ENCODE data around the gene DMRT1.
A peak's percentile ranks its signal among the peaks of the same experiment; 100 is the strongest.

Gene DMRT1

DNA sequence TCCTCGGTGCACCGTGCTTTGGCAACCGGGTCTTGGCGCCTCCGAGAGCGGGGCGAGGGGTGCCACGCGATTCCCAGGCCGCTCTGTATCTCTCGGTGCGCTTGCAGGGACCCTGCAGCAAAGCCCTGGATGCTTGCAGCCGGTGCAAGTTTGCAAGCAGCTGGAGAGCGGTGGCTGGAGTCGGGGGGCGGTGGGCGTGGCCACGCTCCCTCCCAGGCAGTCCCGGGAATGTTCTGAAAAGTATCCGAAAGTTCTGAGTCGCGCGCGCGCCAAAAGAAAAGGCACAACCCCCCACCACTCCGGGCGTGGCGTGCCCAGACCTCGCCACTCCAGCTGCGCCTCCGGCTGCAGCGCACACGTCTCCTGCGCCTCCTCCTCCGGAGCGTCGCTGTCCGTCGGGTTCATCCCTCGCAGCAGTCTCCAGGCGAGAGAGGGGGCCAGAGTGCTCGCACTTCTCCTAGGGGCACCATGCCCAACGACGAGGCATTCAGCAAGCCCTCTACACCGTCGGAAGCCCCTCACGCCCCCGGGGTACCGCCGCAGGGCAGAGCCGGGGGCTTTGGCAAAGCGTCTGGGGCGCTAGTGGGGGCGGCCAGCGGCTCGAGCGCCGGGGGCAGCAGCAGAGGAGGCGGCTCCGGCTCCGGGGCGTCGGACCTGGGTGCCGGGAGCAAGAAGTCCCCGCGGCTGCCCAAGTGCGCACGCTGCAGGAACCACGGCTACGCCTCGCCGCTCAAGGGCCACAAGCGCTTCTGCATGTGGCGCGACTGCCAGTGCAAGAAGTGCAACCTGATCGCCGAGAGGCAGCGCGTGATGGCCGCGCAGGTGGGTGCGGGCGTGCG, at the start of gene DMRT1:
TSS of gene DMRT1 (plus strand) at position 327 of the 839 bp plus-strand sequence. CDS start at position 469, 142 bp downstream.
- peak; percentile 23 for DNase-seq

DNA sequence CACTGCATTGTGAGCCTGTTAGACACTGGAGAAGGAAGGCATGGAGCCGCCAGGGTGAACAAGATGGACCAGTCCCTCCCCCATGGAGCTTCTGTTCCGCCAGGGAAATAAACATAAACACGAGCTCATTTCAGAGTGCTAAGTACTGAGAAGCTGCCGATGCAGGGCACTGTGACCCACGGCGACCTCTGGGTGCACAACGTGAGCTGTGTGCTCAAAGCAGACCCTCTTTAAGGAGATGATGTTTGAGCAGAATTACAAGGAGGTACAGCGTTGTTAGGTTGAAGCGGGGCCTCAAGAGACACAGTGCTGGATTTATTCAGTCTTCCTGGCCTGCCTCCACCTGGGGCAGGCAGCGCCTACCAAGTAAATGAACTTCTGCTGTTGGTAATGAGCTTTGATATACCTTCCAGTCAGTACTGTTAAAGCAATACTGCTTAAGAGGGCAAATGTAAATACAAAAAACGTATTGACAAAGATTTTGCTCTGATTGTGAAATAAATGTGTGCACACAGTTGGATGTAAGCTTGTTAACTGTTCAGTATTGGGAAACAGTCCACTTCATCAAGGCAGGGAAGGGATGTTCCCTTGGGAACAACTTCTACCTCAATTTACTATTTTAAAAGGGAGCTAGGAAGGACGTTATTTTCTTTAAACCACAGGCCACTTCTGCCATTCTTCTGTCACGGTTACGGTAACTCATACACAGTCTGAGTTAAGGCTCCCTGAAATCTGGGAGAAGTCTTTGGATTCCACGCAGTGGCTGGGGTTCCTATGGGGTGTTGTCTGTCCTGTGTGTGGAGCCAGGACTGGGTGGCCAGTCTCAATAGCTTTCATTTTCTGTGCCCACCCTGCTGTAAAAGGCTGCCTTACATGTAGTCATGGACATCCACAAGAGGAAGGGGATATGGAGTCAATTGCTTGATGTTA, 48.9 kb upstream of the DMRT1 start:
- no peak for DNase-seq

- DNase-seq: no peak
These were observed 47.1 kb upstream of the DMRT1 start for GRCh38 chr9:794386-794785.

- DNase-seq: no peak
These were observed 45.6 kb upstream of the DMRT1 start for GRCh38 chr9:795869-796268.

GRCh38 chr9:800591-801150, 40.8 kb upstream of the DMRT1 start:
- DNase-seq: no peak

DNA sequence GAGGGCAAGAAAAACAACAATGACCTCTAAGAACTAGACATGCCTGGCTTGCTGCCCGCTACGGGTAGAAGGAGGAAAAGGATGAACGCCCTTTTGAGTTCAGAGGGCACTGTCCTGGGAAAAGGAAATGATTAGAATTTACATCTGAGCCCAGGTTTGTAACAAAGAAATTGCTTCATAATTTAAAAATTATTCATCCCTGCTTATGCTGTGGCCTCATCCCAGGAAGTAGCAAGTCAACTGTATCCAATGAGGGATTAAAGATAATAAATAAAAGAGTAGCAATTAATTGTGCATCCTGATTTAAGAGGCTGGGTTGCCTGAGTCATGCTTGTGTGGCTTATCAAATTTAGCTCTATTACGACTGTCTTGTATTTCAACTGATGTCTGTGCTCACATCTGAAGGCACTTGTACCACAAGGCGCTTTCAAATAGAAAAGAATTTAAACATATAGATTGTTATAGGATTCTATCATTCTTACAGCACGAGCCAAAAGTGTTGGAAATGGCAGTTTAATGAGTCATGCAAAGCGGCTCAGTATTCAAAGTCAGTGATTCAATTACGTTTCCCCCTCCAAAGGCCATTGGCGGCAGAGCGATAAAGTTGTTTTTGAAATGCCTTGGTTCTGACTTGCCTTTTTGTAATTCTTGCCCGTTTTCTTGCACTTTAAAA, 40.0 kb upstream of the DMRT1 start:
- DNase-seq: no peak

GRCh38 chr9:804026-804425, 37.5 kb upstream of the DMRT1 start:
- no peak for DNase-seq

GRCh38 chr9:805151-805550, 36.3 kb upstream of the DMRT1 start:
- DNase-seq: no peak

DNA sequence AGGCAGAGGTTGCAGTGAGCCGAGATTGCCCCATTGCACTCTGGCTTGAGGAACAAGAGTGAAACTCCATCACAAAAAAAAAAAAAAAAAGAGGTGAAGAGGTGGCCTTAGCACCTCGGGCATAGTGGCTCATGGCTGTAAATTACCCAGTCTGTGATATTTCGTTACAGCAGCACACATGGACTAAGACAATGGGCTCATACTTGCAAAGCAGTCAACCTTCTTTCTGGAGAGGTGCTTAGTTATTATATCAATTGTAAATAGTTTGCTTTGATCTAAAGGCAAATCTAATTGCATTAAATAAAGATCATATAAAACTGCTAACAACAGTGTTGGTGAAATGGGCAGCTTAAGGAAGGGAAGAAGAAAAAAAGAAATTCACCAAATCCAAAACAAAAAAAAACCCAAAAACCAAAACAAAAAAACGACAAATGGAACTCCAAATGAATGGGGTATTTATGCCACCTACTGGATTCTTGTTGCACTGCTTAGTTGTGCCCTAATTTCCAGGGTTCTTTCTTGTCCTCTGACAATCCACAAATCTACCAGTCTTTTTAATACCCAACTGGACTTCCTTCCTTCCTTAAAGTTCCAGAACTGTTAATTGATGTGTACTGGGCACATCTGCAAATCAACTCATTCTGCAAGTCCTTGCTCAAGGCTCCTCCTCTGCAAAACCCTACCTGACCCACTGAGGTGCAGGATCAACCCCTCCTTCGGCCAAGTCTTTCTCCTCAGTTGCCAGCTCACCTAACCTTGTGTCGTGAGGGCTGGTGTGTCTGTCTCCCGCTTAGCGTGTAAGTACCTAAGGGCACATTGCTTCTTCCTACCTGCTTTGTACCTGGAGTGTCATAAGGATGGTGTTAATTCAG, 35.0 kb upstream of the DMRT1 start:
- DNase-seq: peak; percentile 69

- no peak for DNase-seq
These were observed 30.4 kb upstream of the DMRT1 start for GRCh38 chr9:811106-811531.

- no peak for DNase-seq
These were observed 22.5 kb upstream of the DMRT1 start for GRCh38 chr9:818958-819357.

- DNase-seq: no peak
These were observed 14.8 kb upstream of the DMRT1 start for GRCh38 chr9:826500-827280.

- DNase-seq: no peak
These were observed 1.2 kb upstream of the DMRT1 start for GRCh38 chr9:840343-840742.

DNA sequence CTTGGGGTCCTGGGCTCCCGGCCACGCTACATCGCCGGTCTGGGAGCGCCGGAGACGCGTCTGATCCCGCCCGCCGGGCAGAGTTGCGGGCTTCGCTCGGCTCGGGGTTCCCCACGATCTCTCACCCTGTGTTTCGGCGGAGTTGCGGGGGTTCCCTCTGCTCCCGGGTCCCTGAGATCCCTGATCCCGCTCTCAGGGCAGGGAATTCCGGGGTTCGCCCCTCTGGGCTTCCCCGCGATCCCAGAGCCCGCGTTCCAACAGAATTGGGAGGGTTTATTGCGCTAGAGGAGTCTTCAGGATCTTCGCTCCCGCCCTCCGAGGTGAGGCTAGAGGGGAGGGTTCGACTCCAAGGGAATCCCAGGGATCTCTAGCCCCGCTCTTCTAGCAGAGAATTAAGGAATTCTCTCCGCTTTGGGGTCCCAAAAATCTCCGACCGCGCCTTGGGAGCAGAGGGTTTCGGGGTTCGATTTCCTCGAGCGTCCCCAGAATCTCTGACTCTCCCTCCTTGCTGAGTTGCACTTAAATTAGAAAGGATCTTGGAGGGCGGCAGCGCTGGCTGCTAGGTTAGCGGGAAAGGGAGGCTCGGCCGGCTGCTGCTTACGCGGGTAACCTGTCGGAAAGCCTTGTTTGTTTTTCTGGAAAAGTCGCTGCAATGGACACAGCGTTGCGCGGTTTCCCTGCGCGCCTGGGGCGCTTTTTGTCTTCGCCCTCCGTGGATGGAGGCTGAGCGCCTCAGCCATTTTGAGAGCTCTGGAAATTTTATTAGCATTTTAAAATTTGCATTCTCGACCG, 1.3 kb downstream of the DMRT1 start:
- DNase-seq: no peak

- DNase-seq: no peak
These were observed 1.9 kb downstream of the DMRT1 start for GRCh38 chr9:843427-843785.

DNA sequence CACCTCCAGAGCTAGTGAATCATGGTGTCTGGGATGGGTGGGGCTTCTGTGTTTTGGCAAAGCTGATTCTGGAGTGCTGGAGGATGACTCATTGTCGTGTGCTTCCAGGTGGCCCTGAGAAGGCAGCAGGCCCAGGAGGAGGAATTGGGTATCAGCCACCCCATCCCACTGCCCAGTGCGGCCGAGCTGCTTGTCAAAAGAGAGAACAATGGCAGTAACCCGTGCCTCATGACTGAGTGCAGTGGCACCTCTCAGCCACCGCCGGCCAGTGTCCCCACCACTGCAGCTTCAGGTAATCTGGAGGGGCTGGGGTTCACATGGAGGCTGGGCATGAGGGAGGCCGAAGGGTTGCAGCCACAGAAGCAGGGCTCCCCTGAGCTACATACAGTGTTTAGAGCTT, 5.4 kb downstream of the DMRT1 start:
- DNase-seq: no peak

DNA sequence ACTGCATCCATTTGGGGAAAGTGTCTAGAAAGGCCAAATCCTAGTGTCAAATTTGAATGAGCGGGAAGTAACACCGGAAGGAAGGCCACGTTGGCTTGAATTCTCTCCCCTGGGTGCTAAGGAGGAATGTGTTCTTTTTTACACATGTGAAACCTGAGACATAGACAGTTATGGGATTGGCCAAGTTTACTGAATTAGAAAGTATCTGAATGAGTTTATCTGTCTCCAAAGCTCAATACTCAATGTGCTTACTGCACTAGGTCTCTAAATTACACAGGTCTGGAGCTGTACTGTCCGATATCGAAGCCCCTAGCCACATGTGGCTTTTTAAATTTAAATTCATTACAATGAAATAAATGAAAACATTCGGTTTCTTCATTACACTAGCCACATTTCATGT, 6.0 kb downstream of the DMRT1 start:
- no peak for DNase-seq

- DNase-seq: no peak
These were observed 7.9 kb downstream of the DMRT1 start for GRCh38 chr9:849431-849830.

DNA sequence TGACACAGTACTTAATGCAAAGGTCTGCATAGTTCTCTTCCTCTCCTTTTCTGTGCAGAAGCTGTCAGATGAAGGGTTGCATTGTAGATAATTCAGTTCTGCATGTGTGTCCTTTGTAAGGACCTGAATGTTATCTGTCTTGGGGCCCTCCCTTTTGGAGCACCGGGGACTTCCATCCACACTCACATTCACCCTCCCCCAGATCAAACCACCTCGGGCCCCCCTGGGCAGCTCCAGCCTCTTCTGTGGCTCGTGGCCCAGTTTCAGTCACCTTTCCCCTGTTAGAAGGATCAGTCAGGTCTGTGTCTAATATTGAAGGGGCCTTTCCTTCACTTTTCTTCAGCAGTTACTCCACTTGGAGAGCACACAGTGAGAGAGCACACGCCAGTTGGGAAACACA, 11.0 kb downstream of the DMRT1 start:
- DNase-seq: no peak

DNA sequence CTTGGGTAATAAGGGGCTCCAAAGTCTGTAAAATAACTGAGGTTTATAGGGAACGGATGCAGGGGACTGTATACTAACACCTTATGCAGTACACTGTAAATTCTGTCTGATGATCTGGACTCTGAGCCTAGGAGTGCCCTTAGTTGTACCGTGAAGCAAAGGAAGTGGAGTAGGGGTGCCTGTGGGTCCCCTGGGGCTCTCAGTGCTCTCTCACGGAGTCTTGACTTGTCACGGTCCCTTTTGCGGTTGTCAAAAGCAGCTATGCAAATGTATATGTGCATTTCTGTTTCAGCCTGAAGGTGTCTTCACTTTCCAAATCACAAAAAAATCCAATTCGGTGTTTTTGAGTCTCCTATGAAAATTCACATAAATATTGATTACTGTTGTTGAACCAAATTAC, 17.8 kb downstream of the DMRT1 start:
- DNase-seq: no peak

Data from NCI-H2171 treated with DMSO at 0.1 percent for 48 hours (cell line).